COLO668 (cell line): ENCODE measurements around the gene ROM1.
"Not testable (repeated sequence)": the region's sequence is repeated elsewhere in the genome, so short reads cannot be mapped to it uniquely, and the experiment has no call there.

ENCODE experiments used
- DNase-seq: peaks from one replicate; lab custom pipeline; 2025; ENCODE audit not compliant: unreplicated experiment; lab: John Stamatoyannopoulos, UW

Gene ROM1

GRCh38 chr11:62612366-62613290 lies at the start of gene ROM1, which contains the start of gene EML3:
TSS of gene ROM1 (plus strand) at chr11:62613257. CDS start at chr11:62613282, 25 bp downstream.
TSS of gene EML3 (minus strand) at chr11:62612775. CDS start at chr11:62612457, 318 bp downstream.
- peak; percentile 86 for DNase-seq

- no peak for DNase-seq
These were observed 47.8 kb upstream of the ROM1 start for GRCh38 chr11:62565100-62565802.

GRCh38 chr11:62566247-62566646 lies 46.8 kb upstream of the ROM1 start:
- DNase-seq = no peak

GRCh38 chr11:62567018-62567633 lies 45.9 kb upstream of the ROM1 start:
- no peak for DNase-seq

GRCh38 chr11:62569611-62570010 lies 43.4 kb upstream of the ROM1 start:
- DNase-seq = no peak

GRCh38 chr11:62570903-62571302 lies 42.2 kb upstream of the ROM1 start:
- not testable (repeated sequence) for DNase-seq

- DNase-seq = not testable (repeated sequence)
These were observed 41.6 kb upstream of the ROM1 start for GRCh38 chr11:62571493-62571892.

- no peak for DNase-seq
These were observed 40.6 kb upstream of the ROM1 start for GRCh38 chr11:62572431-62572830.

GRCh38 chr11:62573006-62573591 lies 40.0 kb upstream of the ROM1 start:
- DNase-seq = peak; percentile 23

GRCh38 chr11:62573592-62574362 lies 39.3 kb upstream of the ROM1 start, which contains the start of gene EEF1G:
TSS of gene EEF1G (minus strand) at chr11:62573891. CDS start at chr11:62573842, 49 bp downstream.
- DNase-seq = peak; percentile 99

- peak; percentile 45 for DNase-seq
These were observed 38.5 kb upstream of the ROM1 start for GRCh38 chr11:62574363-62575071.

GRCh38 chr11:62575156-62575555 lies 37.9 kb upstream of the ROM1 start:
- peak; percentile 27 for DNase-seq

- DNase-seq = no peak
These were observed 37.2 kb upstream of the ROM1 start for GRCh38 chr11:62575837-62576236.

- DNase-seq = no peak
These were observed 35.9 kb upstream of the ROM1 start for GRCh38 chr11:62577046-62577714.

GRCh38 chr11:62578541-62578940 lies 34.5 kb upstream of the ROM1 start:
- DNase-seq = no peak

- no peak for DNase-seq
These were observed 33.8 kb upstream of the ROM1 start for GRCh38 chr11:62579252-62579651.

- no peak for DNase-seq
These were observed 31.9 kb upstream of the ROM1 start for GRCh38 chr11:62580959-62581715.

GRCh38 chr11:62581735-62582134 lies 31.3 kb upstream of the ROM1 start:
- not testable (repeated sequence) for DNase-seq
